C4-2B (cell line): ENCODE results near the gene UBR1.

Experiments used
- CTCF ChIP-seq: fragments of 450-650 bp; conservative IDR thresholded peaks from 2 replicates; pipeline ENCODE4 v1.5.1; 2017; ENCODE audit warnings: mild to moderate bottlenecking
- ZFX ChIP-seq: fragments of 450-650 bp; IDR thresholded peaks from 2 replicates; pipeline ENCODE4 v1.6.1; 2017

- TF ChIP-seq CTCF: no peak
- no peak for TF ChIP-seq ZFX
Measured at GRCh38 chr15:43067717-43068461, 37.9 kb downstream of the UBR1 start.
